HCT116 (cell line): ENCODE measurements around the gene CLN5. TPM values are rescaled to one million over a fixed set of nuclear protein-coding genes. Genes with fewer than 3 reads are reported as not detected.

Experiments used
- ATAC-seq: fragments of 200-7000 bp; cut with Tn5 transposase; 2 replicates; pipeline ENCODE4 v1.9.1; 2020; ENCODE audit warnings: mild to moderate bottlenecking, moderate library complexity
- BruUV-seq: library from RNA; stranded (reverse); fragments of 400-500 nt; replicated peaks from 2 replicates; lab custom pipeline; 2021; lab: Mats Ljungman, UMichigan
- CTCF ChIA-PET: fragments of 300-600 bp; sonication (Branson Sonifier 250); formaldehyde crosslinking; loops from one replicate; lab custom pipeline; 2021; ENCODE audit warnings: antibody characterized with exemption; lab: Charles Lee
- POLR2A ChIA-PET: fragments of 300-600, 350-600 bp; sonication (Branson Sonifier 250); formaldehyde crosslinking; loops from one replicate; lab custom pipeline; 2021; ENCODE audit warnings: antibody characterized with exemption; lab: Charles Lee
- RAD21 ChIA-PET, 2 experiments: fragments of 300-600 bp; sonication (Branson Sonifier 250); formaldehyde crosslinking; loops; one replicate each; lab custom pipeline; 2023; ENCODE audit warnings: low total read pairs in 2 of 2; ENCODE audit not compliant: uncharacterized antibody in 2 of 2, unreplicated experiment in 2 of 2, low non-redundant PET in 1 of 2; lab: Charles Lee
- DNase-seq: peaks from one replicate; pipeline ENCODE4 v3.0.0-alpha.2; 2010; ENCODE audit warnings: low read depth, low spot score
- H2AFZ ChIP-seq: fragments of 200-600 bp; shearing (Covaris generic), sonication (generic); 2 replicates; pipeline ENCODE4 v1.6.1; 2017; ENCODE audit warnings: low read depth, mixed run types, mixed read lengths, antibody characterized with exemption, low read length; ENCODE audit not compliant: poor library complexity, severe bottlenecking
- H3K27ac ChIP-seq: 2 replicates; pipeline ENCODE4 v1.5.1; 2012; ENCODE audit warnings: low read depth, low read length
- H3K27me3 ChIP-seq: fragments of 200-600 bp; sonication (generic); 2 replicates; pipeline ENCODE4 v1.6.1; 2016; ENCODE audit warnings: mixed run types, low read length, mixed read lengths; ENCODE audit not compliant: insufficient read depth
- H3K36me3 ChIP-seq, 2 experiments: fragments of 200-500 bp in 1 of 2; fragments of 200-600 bp in 1 of 2; sonication (Bioruptor generic) in 1 of 2; sonication (generic) in 1 of 2; 2 replicates each; pipeline versions ENCODE4 v1.5.1 to v1.6.1; 2014 to 2016; ENCODE audit warnings: low read length in 2 of 2, inconsistent platforms in 1 of 2, mixed read lengths in 1 of 2, mixed run types in 1 of 2; ENCODE audit not compliant: insufficient read depth in 2 of 2, control insufficient read depth in 1 of 2
- H3K4me1 ChIP-seq, 2 experiments: fragments of 200-600 bp in 1 of 2; sonication (generic) in 1 of 2; 2 replicates each; pipeline versions ENCODE4 v1.5.1 to v1.6.1; 2012 to 2017; ENCODE audit warnings: low read length in 2 of 2, inconsistent platforms in 1 of 2, mild to moderate bottlenecking in 1 of 2, mixed read lengths in 1 of 2, mixed run types in 1 of 2, moderate library complexity in 1 of 2; ENCODE audit not compliant: insufficient read depth in 2 of 2, control insufficient read depth in 1 of 2
- H3K4me2 ChIP-seq: fragments of 200-600 bp; sonication (generic); 2 replicates; pipeline ENCODE4 v1.6.1; 2017; ENCODE audit warnings: mixed run types, low read length, mixed read lengths
- H3K4me3 ChIP-seq, 2 experiments: fragments of 200-600 bp in 1 of 2; sonication (generic) in 1 of 2; replicated peaks in 1 of 2; 2 replicates each; pipeline ENCODE4 v1.5.1; 2011 to 2016; ENCODE audit warnings: low read length in 2 of 2, control low read depth in 1 of 2, low read depth in 1 of 2, mild to moderate bottlenecking in 1 of 2, mixed read lengths in 1 of 2, mixed run types in 1 of 2
- H3K79me2 ChIP-seq: fragments of 200-600 bp; sonication (generic); 2 replicates; pipeline ENCODE4 v1.6.1; 2017; ENCODE audit warnings: mild to moderate bottlenecking, mixed run types, low read length, moderate library complexity, mixed read lengths; ENCODE audit not compliant: insufficient read depth
- H3K9ac ChIP-seq: fragments of 200-600 bp; sonication (generic); 2 replicates; pipeline ENCODE4 v1.6.1; 2016; ENCODE audit warnings: low read length, mixed read lengths
- H3K9me2 ChIP-seq: fragments of 200-600 bp; sonication (generic), shearing (Covaris generic); 2 replicates; pipeline ENCODE4 v1.6.1; 2017; ENCODE audit warnings: mixed run types, mild to moderate bottlenecking, moderate library complexity; ENCODE audit not compliant: insufficient read depth
- H3K9me3 ChIP-seq, 2 experiments: fragments of 200-500 bp in 1 of 2; fragments of 200-600 bp in 1 of 2; sonication (Bioruptor generic) in 1 of 2; sonication (generic) in 1 of 2; 2 replicates each; pipeline ENCODE4 v1.6.1; 2014 to 2017; ENCODE audit warnings: low read length in 2 of 2, mixed read lengths in 2 of 2, inconsistent platforms in 1 of 2, low read depth in 1 of 2, mild to moderate bottlenecking in 1 of 2, mixed run types in 1 of 2, moderate library complexity in 1 of 2; ENCODE audit not compliant: control insufficient read depth in 1 of 2, insufficient read depth in 1 of 2
- H4K20me1 ChIP-seq: fragments of 200-600 bp; sonication (generic), shearing (Covaris generic); 2 replicates; pipeline ENCODE4 v1.6.1; 2017; ENCODE audit warnings: mixed run types, mild to moderate bottlenecking, moderate library complexity; ENCODE audit not compliant: insufficient read depth
- CBX3 ChIP-seq: IDR thresholded peaks from 2 replicates; pipeline ENCODE4 v1.6.1; 2012; ENCODE audit warnings: low read depth
- EGR1 ChIP-seq: IDR thresholded peaks from 2 replicates; pipeline ENCODE4 v1.6.1; 2012; ENCODE audit warnings: low read depth
- FOSL1 ChIP-seq: IDR thresholded peaks from 2 replicates; pipeline ENCODE4 v1.6.1; 2012; ENCODE audit warnings: low read depth
- JUND ChIP-seq: IDR thresholded peaks from 2 replicates; pipeline ENCODE4 v1.6.1; 2012
- POLR2A ChIP-seq: IDR thresholded peaks from 2 replicates; pipeline ENCODE4 v1.7.0; 2011; ENCODE audit warnings: borderline replicate concordance; ENCODE audit not compliant: insufficient read depth, insufficient read length; ENCODE audit errors: extremely low read depth
- POLR2AphosphoS5 ChIP-seq: IDR thresholded peaks from 2 replicates; pipeline ENCODE4 v1.6.1; 2011; ENCODE audit warnings: mild to moderate bottlenecking, low read depth, low read length, moderate library complexity
- REST ChIP-seq: IDR thresholded peaks from 2 replicates; pipeline ENCODE4 v1.6.1; 2012; ENCODE audit warnings: low read depth
- SIN3A ChIP-seq: IDR thresholded peaks from 2 replicates; pipeline ENCODE4 v1.6.1; 2012; ENCODE audit warnings: low read depth
- SRF ChIP-seq: IDR thresholded peaks from 2 replicates; pipeline ENCODE4 v1.6.1; 2012; ENCODE audit warnings: low read depth
- TCF7L2 ChIP-seq: IDR thresholded peaks from 2 replicates; pipeline ENCODE4 v1.7.0; 2011; ENCODE audit warnings: borderline replicate concordance, inconsistent platforms; ENCODE audit not compliant: insufficient read depth, insufficient read length; ENCODE audit errors: extremely low read depth
- ZFX ChIP-seq: fragments of 450-650 bp; IDR thresholded peaks from 2 replicates; pipeline ENCODE4 v1.6.1; 2017
- intact Hi-C: fragments of 100-400 bp; cut with micrococcal nuclease; formaldehyde crosslinking; loops from 2 replicates; pipeline ENCODE4 v1.10.0; 2022
- total RNA-seq: library from RNA; stranded (reverse); gene quantifications from one replicate; pipeline ENCODE4 v1.2.1, GENCODE V29; 2021; ENCODE audit not compliant: unreplicated experiment

CLN5 gene
- total RNA-seq, 1 experiment from 2014 or later = 21.4 TPM

GRCh38 chr13:76943646-76944045 is 48.2 kb upstream of the CLN5 start:
- TF ChIP-seq SIN3A (no peak), CBX3 (no peak), EGR1 (no peak), FOSL1 (no peak), POLR2AphosphoS5 (no peak), POLR2A (no peak), ZFX (no peak), SRF (no peak), JUND (no peak), TCF7L2 (no peak), REST (no peak)
- RAD21 ChIA-PET = no interaction called here
- no peak overlapping the region for H3K4me2 ChIP-seq

More at GRCh38 chr13:76943646-76944045, 48.2 kb upstream of the CLN5 start:
- Histone ChIP-seq H3K9me2 (no peaks in the 10 kb centered on the region), H3K27ac (no peak overlapping the region), H2AFZ (no peak overlapping the region), H3K9ac (no peak overlapping the region), H3K4me3 (no peak overlapping the region), H3K9me3 (no peaks in the 10 kb centered on the region), H3K27me3 (no peaks in the 10 kb centered on the region), H3K79me2 (no peaks in the 10 kb centered on the region), H3K4me1 (no peaks in the 10 kb centered on the region), H3K36me3 (no peaks in the 10 kb centered on the region), H4K20me1 (no peaks in the 10 kb centered on the region)
- ChIA-PET POLR2A (no interaction called here), CTCF (no interaction called here)
- ATAC-seq (no peak), DNase-seq (no peak)
- BruUV-seq = no TSS peak
- intact Hi-C loops = no loop called here
